GM12872 (cell line): ENCODE data around the gene C10orf105.

Experiments
- CTCF ChIP-seq: IDR thresholded peaks from 3 replicates; pipeline ENCODE4 v1.5.1; 2011; ENCODE audit warnings: low read depth, mild to moderate bottlenecking, low read length, moderate library complexity; ENCODE audit not compliant: insufficient read depth

The C10orf105 gene

GRCh38 chr10:71723311-71723710 lies 3.7 kb upstream of the C10orf105 start:
- no peak for TF ChIP-seq CTCF

- TF ChIP-seq CTCF = no peak
These were observed 3.3 kb upstream of the C10orf105 start for GRCh38 chr10:71722849-71723248.

- TF ChIP-seq CTCF = no peak
These were observed 1.7 kb upstream of the C10orf105 start for GRCh38 chr10:71721313-71721712.

- no peak for TF ChIP-seq CTCF
These were observed 710 bp upstream of the C10orf105 start for GRCh38 chr10:71720288-71720687.

GRCh38 chr10:71719042-71719441 lies 536 bp downstream of the C10orf105 start:
- TF ChIP-seq CTCF = no peak

GRCh38 chr10:71718165-71718698 lies 1.3 kb downstream of the C10orf105 start:
- TF ChIP-seq CTCF = no peak

- no peak for TF ChIP-seq CTCF
These were observed 2.0 kb downstream of the C10orf105 start for GRCh38 chr10:71717551-71717951.
